Nephron progenitor cell (in vitro differentiated cells): ENCODE results near the gene GLRA3.

ENCODE experiments used
- DNase-seq: peaks from one replicate; pipeline ENCODE4 v3.0.0; 2021
- H3K27ac Mint-ChIP-seq: 2 replicates; pipeline ENCODE4 v1.8.0; 2021; ENCODE audit warnings: mild to moderate bottlenecking, moderate library complexity, mixed read lengths
- H3K27me3 Mint-ChIP-seq: 2 replicates; pipeline ENCODE4 v1.8.0; 2021; ENCODE audit warnings: mild to moderate bottlenecking, low read depth, mixed read lengths; ENCODE audit not compliant: poor library complexity
- H3K36me3 Mint-ChIP-seq: 2 replicates; pipeline ENCODE4 v1.8.0; 2021; ENCODE audit warnings: low read depth, mixed read lengths
- H3K4me1 Mint-ChIP-seq: 2 replicates; pipeline ENCODE4 v1.8.0; 2021; ENCODE audit warnings: mixed read lengths
- H3K4me3 Mint-ChIP-seq: 2 replicates; pipeline ENCODE4 v1.8.0; 2021; ENCODE audit warnings: mild to moderate bottlenecking, moderate library complexity, mixed read lengths
- H3K9me3 Mint-ChIP-seq: 2 replicates; pipeline ENCODE4 v1.8.0; 2021; ENCODE audit warnings: mild to moderate bottlenecking, moderate library complexity, mixed read lengths
- CTCF ChIP-seq: fragments of 200-600 bp; sonication (generic); IDR thresholded peaks from 2 replicates; pipeline ENCODE4 v1.5.0; 2021; ENCODE audit warnings: antibody characterized with exemption

GLRA3 gene

GRCh38 chr4:174749091-174749490 is 80.0 kb downstream of the GLRA3 start:
- Mint-ChIP-seq H3K36me3 (no peaks in the 10 kb centered on the region), H3K4me1 (no peaks in the 10 kb centered on the region), H3K4me3 (no peak overlapping the region), H3K9me3 (peaks cover 15% of the 10 kb centered on the region), H3K27ac (no peak overlapping the region), H3K27me3 (peaks cover 8% of the 10 kb centered on the region)
- no peak for DNase-seq
- no peak for TF ChIP-seq CTCF

- Mint-ChIP-seq H3K27ac (no peak overlapping the region), H3K36me3 (no peaks in the 10 kb centered on the region), H3K27me3 (peaks cover 4% of the 10 kb centered on the region), H3K9me3 (peaks cover 15% of the 10 kb centered on the region), H3K4me1 (no peaks in the 10 kb centered on the region), H3K4me3 (no peak overlapping the region)
- DNase-seq: no peak
- no peak for TF ChIP-seq CTCF
Observed at GRCh38 chr4:174746710-174747109, 82.3 kb downstream of the GLRA3 start.

- Mint-ChIP-seq H3K27me3 (peaks cover 4% of the 10 kb centered on the region), H3K4me3 (no peak overlapping the region), H3K36me3 (no peaks in the 10 kb centered on the region), H3K4me1 (no peaks in the 10 kb centered on the region), H3K9me3 (peaks cover 15% of the 10 kb centered on the region), H3K27ac (no peak overlapping the region)
- no peak for DNase-seq
- no peak for TF ChIP-seq CTCF
Observed at GRCh38 chr4:174742561-174742960, 86.5 kb downstream of the GLRA3 start.

- H3K9me3 Mint-ChIP-seq: peaks cover 3% of the 10 kb centered on the region
- DNase-seq: no peak
- no peak overlapping the region for H3K4me3 Mint-ChIP-seq
- H3K27me3 Mint-ChIP-seq: no peaks in the 10 kb centered on the region
- no peak overlapping the region for H3K27ac Mint-ChIP-seq
- no peaks in the 10 kb centered on the region for H3K4me1 Mint-ChIP-seq
- H3K36me3 Mint-ChIP-seq: no peaks in the 10 kb centered on the region
- no peak for TF ChIP-seq CTCF
Observed at GRCh38 chr4:174739576-174739975, 89.5 kb downstream of the GLRA3 start.

GRCh38 chr4:174734181-174734580 is 94.9 kb downstream of the GLRA3 start:
- DNase-seq: no peak
- Mint-ChIP-seq H3K27ac (no peak overlapping the region), H3K9me3 (no peaks in the 10 kb centered on the region), H3K4me3 (no peak overlapping the region), H3K4me1 (peaks cover 5% of the 10 kb centered on the region), H3K27me3 (no peaks in the 10 kb centered on the region), H3K36me3 (no peaks in the 10 kb centered on the region)
- no peak for TF ChIP-seq CTCF

- Mint-ChIP-seq H3K4me3 (no peak overlapping the region), H3K27ac (no peak overlapping the region), H3K36me3 (no peaks in the 10 kb centered on the region), H3K4me1 (no peaks in the 10 kb centered on the region), H3K9me3 (no peaks in the 10 kb centered on the region), H3K27me3 (peaks cover 2% of the 10 kb centered on the region)
- no peak for DNase-seq
- no peak for TF ChIP-seq CTCF
Observed at GRCh38 chr4:174717828-174718227, 111.2 kb downstream of the GLRA3 start.
